Measurements from ENCODE around the gene EID2. TPM values are rescaled to one million over a fixed set of nuclear protein-coding genes. Genes with fewer than 3 reads are reported as not detected.
A peak's percentile ranks its signal among the peaks of the same experiment; 100 is the strongest.

The EID2 gene
- total and polyA plus RNA-seq, 10 donors = 7.9 to 17.7 (median 13.7) TPM

- Histone ChIP-seq H3K27me3 (replicated peaks in 1 of 7) (peaks cover 2 to 91% (median 53%) of the 10 kb centered on the region in 7 donors), H3K4me1 (peaks cover 0 to 15% (median 12%) of the 10 kb centered on the region in 6 donors), H3K36me3 (no peaks in the 10 kb centered on the region), H3K27ac (no peak overlapping the region), H3K4me3 (no peak overlapping the region), H3K9me3 (no peaks in the 10 kb centered on the region)
- 52 to 70% (median 61%) methylated on average over 2 of the region's 2 CpGs for WGBS, 5 donors
- no peak for DNase-seq
- intact Hi-C loops (cut with DNase I; ENCODE audit: low total_unique reads) = no loop called here
- no peak for TF ChIP-seq POLR2A (IDR thresholded peaks at IDR 0.05)
- TF ChIP-seq CTCF (IDR thresholded peaks at IDR 0.05 in 8 of 11, conservative IDR thresholded peaks at IDR 0.05 in 3 of 11) = no peak
- no peak for TF ChIP-seq POLR2AphosphoS5 (IDR thresholded peaks at IDR 0.05)
Measured at GRCh38 chr19:39509233-39509632, 30.7 kb downstream of the EID2 start.

GRCh38 chr19:39508629-39509028 lies 31.3 kb downstream of the EID2 start:
- Histone ChIP-seq H3K36me3 (no peaks in the 10 kb centered on the region), H3K4me1 (peaks cover 0 to 15% (median 12%) of the 10 kb centered on the region in 6 donors), H3K4me3 (no peak overlapping the region), H3K27me3 (replicated peaks in 1 of 7) (peaks cover 2 to 91% (median 53%) of the 10 kb centered on the region in 7 donors), H3K27ac (no peak overlapping the region), H3K9me3 (no peaks in the 10 kb centered on the region)
- no peak for DNase-seq
- intact Hi-C loops (cut with DNase I; ENCODE audit: low total_unique reads) = no loop called here
- WGBS, 5 donors = 89 to 95% (median 89%) methylated on average over 9 of the region's 9 CpGs
- TF ChIP-seq CTCF (IDR thresholded peaks at IDR 0.05 in 8 of 11, conservative IDR thresholded peaks at IDR 0.05 in 3 of 11) (no peak), POLR2A (IDR thresholded peaks at IDR 0.05) (no peak), POLR2AphosphoS5 (IDR thresholded peaks at IDR 0.05) (no peak)

GRCh38 chr19:39507715-39508364 lies 32.1 kb downstream of the EID2 start:
- no peak for DNase-seq
- no peaks in the 10 kb centered on the region for H3K9me3 ChIP-seq
- H3K4me3 ChIP-seq = peak overlapping the region in 6 of 8 donors; percentile 44 to 74 (median 50)
- H3K4me1 ChIP-seq = peaks cover 0 to 20% (median 16%) of the 10 kb centered on the region in 6 donors
- TF ChIP-seq POLR2A (IDR thresholded peaks at IDR 0.05) = no peak
- TF ChIP-seq CTCF (IDR thresholded peaks at IDR 0.05 in 8 of 11, conservative IDR thresholded peaks at IDR 0.05 in 3 of 11) = no peak
- TF ChIP-seq POLR2AphosphoS5 (IDR thresholded peaks at IDR 0.05) = no peak
- intact Hi-C loops (cut with DNase I; ENCODE audit: low total_unique reads) = no loop called here
- H3K27ac ChIP-seq = no peak overlapping the region
- H3K27me3 ChIP-seq (replicated peaks in 1 of 7) = peaks cover 2 to 91% (median 53%) of the 10 kb centered on the region in 7 donors
- 49 to 59% (median 54%) methylated on average over 24 of the region's 24 CpGs for WGBS, 5 donors
- no peaks in the 10 kb centered on the region for H3K36me3 ChIP-seq

- Histone ChIP-seq H3K9me3 (no peaks in the 10 kb centered on the region), H3K27ac (no peak overlapping the region), H3K4me1 (peaks cover 0 to 25% (median 20%) of the 10 kb centered on the region in 6 donors), H3K27me3 (replicated peaks in 1 of 7) (peaks cover 1 to 91% (median 53%) of the 10 kb centered on the region in 7 donors), H3K4me3 (peak overlapping the region; percentile 21 to 74 (median 48)), H3K36me3 (no peaks in the 10 kb centered on the region)
- 4 to 9% (median 6%) methylated on average over 65 to 96 of the region's 96 CpGs for WGBS, 5 donors
- intact Hi-C loops (cut with DNase I; ENCODE audit: low total_unique reads) = no loop called here
- TF ChIP-seq CTCF (IDR thresholded peaks at IDR 0.05 in 8 of 11, conservative IDR thresholded peaks at IDR 0.05 in 3 of 11) (no peak), POLR2AphosphoS5 (IDR thresholded peaks at IDR 0.05) (no peak), POLR2A (IDR thresholded peaks at IDR 0.05) (no peak)
- DNase-seq = peak; percentile 82
Measured at GRCh38 chr19:39506944-39507714, 32.8 kb downstream of the EID2 start.

Measured in spleen (tissue), 11 donors.